IMR-90 (cell line): ENCODE data around the gene GJA4. TPM values are rescaled to one million over a fixed set of nuclear protein-coding genes. Genes with fewer than 3 reads are reported as not detected.

Source experiments
- ATAC-seq: fragments of 200-7000 bp; cut with Tn5 transposase; 2 replicates; pipeline ENCODE4 v1.9.1; 2020; ENCODE audit warnings: low read depth, mild to moderate bottlenecking, moderate library complexity
- BruUV-seq: library from RNA; stranded (reverse); fragments of 400-500 nt; replicated peaks from 2 replicates; lab custom pipeline; 2021; lab: Mats Ljungman, UMichigan
- CTCF ChIA-PET: fragments of 300-600 bp; formaldehyde crosslinking; extraction: SDS; loops from one replicate; lab custom pipeline; 2021; ENCODE audit warnings: antibody characterized with exemption; lab: Yijun Ruan, JAX
- POLR2A ChIA-PET: fragments of 300-600 bp; sonication (Branson Sonifier 250); formaldehyde crosslinking; loops from one replicate; lab custom pipeline; 2022; ENCODE audit warnings: antibody characterized with exemption; ENCODE audit not compliant: unreplicated experiment; lab: Charles Lee
- DNase-seq: peaks from one replicate; pipeline ENCODE4 v3.0.0; 2013
- H2AFZ ChIP-seq: replicated peaks from 2 replicates; pipeline ENCODE3; 2013; ENCODE audit warnings: low read length, mild to moderate bottlenecking; ENCODE audit not compliant: poor library complexity
- H2AK5ac ChIP-seq: 2 replicates; pipeline ENCODE4 v1.6.1; 2013; ENCODE audit warnings: low read depth, low read length, inconsistent platforms
- H2AK9ac ChIP-seq: replicated peaks from 2 replicates; pipeline ENCODE3; 2013; ENCODE audit warnings: mild to moderate bottlenecking, low read depth, low read length, moderate library complexity; ENCODE audit not compliant: poor library complexity
- H2BK120ac ChIP-seq: 2 replicates; pipeline ENCODE4 v1.6.1; 2013; ENCODE audit warnings: low read depth, low read length, inconsistent platforms
- H2BK15ac ChIP-seq: 3 replicates; pipeline ENCODE4 v1.6.1; 2013; ENCODE audit warnings: low read depth, low read length, inconsistent platforms
- H2BK20ac ChIP-seq: 2 replicates; pipeline ENCODE4 v1.6.1; 2013; ENCODE audit warnings: low read depth, mild to moderate bottlenecking, inconsistent platforms, low read length, moderate library complexity
- H2BK5ac ChIP-seq: 2 replicates; pipeline ENCODE4 v1.6.1; 2013; ENCODE audit warnings: mild to moderate bottlenecking, low read depth, low read length, inconsistent platforms; ENCODE audit not compliant: poor library complexity, severe bottlenecking
- H3K14ac ChIP-seq: replicated peaks from 2 replicates; pipeline ENCODE4 v1.6.1; 2013; ENCODE audit warnings: low read depth, low read length, inconsistent platforms
- H3K18ac ChIP-seq: 2 replicates; pipeline ENCODE4 v1.6.1; 2013; ENCODE audit warnings: low read depth, low read length, control low read depth
- H3K23ac ChIP-seq: 2 replicates; pipeline ENCODE4 v1.6.1; 2013; ENCODE audit warnings: low read depth, low read length, inconsistent platforms
- H3K27ac ChIP-seq: 2 replicates; pipeline ENCODE4 v1.5.1; 2013; ENCODE audit warnings: mild to moderate bottlenecking, control low read depth, low read length; ENCODE audit not compliant: insufficient read depth
- H3K27me3 ChIP-seq: 2 replicates; pipeline ENCODE4 v1.6.1; 2013; ENCODE audit warnings: low read length; ENCODE audit not compliant: control insufficient read depth, insufficient read depth
- H3K36me3 ChIP-seq: 2 replicates; pipeline ENCODE4 v1.6.1; 2013; ENCODE audit warnings: low read length, mixed read lengths; ENCODE audit not compliant: control insufficient read depth, insufficient read depth
- H3K4ac ChIP-seq: 2 replicates; pipeline ENCODE4 v1.6.1; 2013; ENCODE audit warnings: low read depth, low read length, inconsistent platforms
- H3K4me1 ChIP-seq: 2 replicates; pipeline ENCODE4 v1.6.1; 2013; ENCODE audit warnings: low read length, mixed read lengths; ENCODE audit not compliant: control insufficient read depth, insufficient read depth
- H3K4me2 ChIP-seq: 2 replicates; pipeline ENCODE4 v1.6.1; 2013; ENCODE audit warnings: low read depth, mild to moderate bottlenecking, control low read depth, low read length, moderate library complexity
- H3K4me3 ChIP-seq: 2 replicates; pipeline ENCODE4 v1.5.1; 2013; ENCODE audit warnings: low read depth, mild to moderate bottlenecking, control low read depth, low read length, moderate library complexity; ENCODE audit not compliant: insufficient read depth
- H3K56ac ChIP-seq: 2 replicates; pipeline ENCODE4 v1.6.1; 2013; ENCODE audit warnings: low read length, inconsistent platforms; ENCODE audit not compliant: insufficient read depth; ENCODE audit errors: extremely low read depth
- H3K79me1 ChIP-seq, 2 experiments: 2 replicates each; pipeline ENCODE4 v1.6.1; 2013; ENCODE audit warnings: low read length in 2 of 2, inconsistent platforms in 1 of 2, low read depth in 1 of 2
- H3K9ac ChIP-seq: 2 replicates; pipeline ENCODE4 v1.6.1; 2013; ENCODE audit warnings: low read depth, low read length, control low read depth
- H3K9me1 ChIP-seq: 2 replicates; pipeline ENCODE4 v1.6.1; 2013; ENCODE audit warnings: low read length, inconsistent platforms; ENCODE audit not compliant: insufficient read depth
- H3K9me3 ChIP-seq: 2 replicates; pipeline ENCODE4 v1.6.1; 2013; ENCODE audit warnings: low read length; ENCODE audit not compliant: control insufficient read depth, insufficient read depth
- H4K20me1 ChIP-seq: 2 replicates; pipeline ENCODE4 v1.6.1; 2013; ENCODE audit warnings: low read length, inconsistent platforms; ENCODE audit not compliant: insufficient read depth
- H4K5ac ChIP-seq: 2 replicates; pipeline ENCODE4 v1.6.1; 2013; ENCODE audit warnings: mild to moderate bottlenecking, low read depth, low read length, control low read depth
- H4K8ac ChIP-seq, 2 experiments: 2 replicates each; pipeline ENCODE4 v1.6.1; 2013; ENCODE audit warnings: low read depth in 2 of 2, low read length in 2 of 2, control low read depth in 1 of 2, inconsistent platforms in 1 of 2
- H4K91ac ChIP-seq: 2 replicates; pipeline ENCODE4 v1.6.1; 2013; ENCODE audit warnings: low read depth, low read length, inconsistent platforms; ENCODE audit not compliant: insufficient read depth
- BHLHE40 ChIP-seq: fragments of 150-350 bp; IDR thresholded peaks from 2 replicates; pipeline ENCODE4 v1.6.1; 2016; ENCODE audit warnings: mild to moderate bottlenecking, low read depth, low read length
- NFE2L2 ChIP-seq: fragments of 150-350 bp; IDR thresholded peaks from 2 replicates; pipeline ENCODE4 v1.6.1; 2016; ENCODE audit warnings: low read depth, mild to moderate bottlenecking, low read length
- SMC3 ChIP-seq: fragments of 150-350 bp; IDR thresholded peaks from 2 replicates; pipeline ENCODE4 v1.6.1; 2016; ENCODE audit warnings: low read depth, mild to moderate bottlenecking, antibody characterized with exemption, low read length, moderate library complexity
- WGBS, 2 experiments: methylation state at CpG; one replicate each; pipeline versions ENCODE4 v1.1.5 to v1.1.7; 2013; ENCODE audit warnings: missing lambda C conversion rate in 2 of 2; ENCODE audit not compliant: insufficient read length in 1 of 2; ENCODE audit errors: extremely low coverage in 2 of 2; 5-methylcytosine and 5-hydroxymethylcytosine counted together
- dilution Hi-C: fragments of 300-500 bp; cut with HindIII; formaldehyde crosslinking; loops from one replicate; pipeline ENCODE4 v1.14.3; 2018; ENCODE audit warnings: low sequenced_read_pairs; ENCODE audit not compliant: unreplicated experiment
- in situ Hi-C: fragments of 300-500 bp; cut with MboI; formaldehyde crosslinking; loops from 3 replicates; pipeline ENCODE4 v1.14.3; 2019; ENCODE audit warnings: low sequenced_read_pairs, inconsistent platforms, mixed read lengths
- intact Hi-C: fragments of 100-400 bp; cut with micrococcal nuclease; formaldehyde crosslinking; loops from 2 replicates; pipeline ENCODE4 v1.10.0; 2022
- polyA plus RNA-seq, 3 experiments: library from polyadenylated mRNA; depleted of rRNA; stranded (reverse); fragments of >200 nt; gene quantifications; 2 replicates each; pipeline ENCODE4 v1.2.3, GENCODE V29; 2012; ENCODE audit warnings: low replicate concordance in 1 of 3
- total RNA-seq: library from RNA; depleted of rRNA; stranded (reverse); fragments of >200 nt; gene quantifications from 2 replicates; pipeline ENCODE4 v1.2.3, GENCODE V29; 2012
- TF ChIP-seq, protein P1 (sequence below): conservative IDR thresholded peaks from 2 replicates; pipeline ENCODE4 v1.5.1; 2012; ENCODE audit warnings: mild to moderate bottlenecking, low read depth, low read length, improper control_type of control experiment

Gene GJA4
- total and polyA plus RNA-seq, 2 of the 4 experiments (the other 2 are of a cell fraction): not detected

DNA sequence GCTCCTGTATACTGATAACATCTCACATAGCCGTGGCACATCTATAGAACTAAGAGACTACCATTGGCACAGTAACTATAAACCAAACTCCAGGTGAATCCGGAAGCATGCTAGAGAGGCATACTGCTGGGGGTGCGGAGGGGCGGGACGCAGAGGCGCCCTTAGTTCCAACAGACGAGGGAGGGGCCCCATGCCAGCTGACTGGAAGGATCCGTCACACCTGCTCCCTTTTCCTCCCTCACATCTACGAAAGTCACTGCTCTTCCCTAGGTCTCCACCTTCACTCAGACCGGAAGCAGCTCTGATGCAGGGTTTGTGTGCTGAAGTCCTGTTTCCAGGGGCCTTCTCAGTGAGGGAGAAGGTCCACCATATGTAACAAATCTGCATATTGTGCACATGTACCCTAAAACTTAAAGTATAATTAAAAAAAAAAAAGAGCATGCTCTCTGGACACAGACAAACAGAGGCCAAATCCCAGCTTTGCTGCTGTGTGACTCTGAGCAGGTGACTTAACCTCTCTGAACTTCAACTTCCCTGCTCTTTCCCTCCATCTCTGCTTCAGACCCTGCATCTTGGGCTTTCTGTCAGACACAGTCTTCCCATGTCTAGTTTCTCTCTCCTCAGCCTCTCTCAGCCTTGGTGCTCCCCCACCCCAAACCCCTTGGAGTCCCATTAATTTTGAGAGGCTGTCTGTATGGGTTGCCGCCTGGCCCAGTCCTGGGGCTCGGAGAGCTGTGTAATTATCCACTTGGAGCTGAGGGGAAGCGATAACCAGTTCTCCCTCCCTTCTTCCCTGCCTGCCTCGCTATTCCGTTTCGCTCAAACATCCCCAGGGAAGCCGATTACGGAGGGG is 45.8 kb upstream of the GJA4 start:
- ATAC-seq: no peak

More for the DNA sequence above, 45.8 kb upstream of the GJA4 start:
- BruUV-seq: no TSS peak
- H3K4me1 ChIP-seq: no peaks in the 10 kb centered on the region
- H3K27me3 ChIP-seq: peaks cover 2% of the 10 kb centered on the region; the same call in 1 of the 2 replicates
- H3K4me3 ChIP-seq: no peak overlapping the region
- DNase-seq: no peak
- no peak overlapping the region for H3K14ac ChIP-seq
- no peak overlapping the region for H3K18ac ChIP-seq
- no peak overlapping the region for H2BK5ac ChIP-seq
- H3K9ac ChIP-seq: no peak overlapping the region
- dilution Hi-C loops: no loop called here
- H3K9me3 ChIP-seq: no peaks in the 10 kb centered on the region
- H3K4me2 ChIP-seq: no peak overlapping the region
- H3K4ac ChIP-seq: no peak overlapping the region
- H2BK120ac ChIP-seq: no peak overlapping the region
- H4K91ac ChIP-seq: no peak overlapping the region
- H2BK15ac ChIP-seq: no peak overlapping the region
- H2AFZ ChIP-seq: no peak overlapping the region
- H3K9me1 ChIP-seq: no peaks in the 10 kb centered on the region
- no peak overlapping the region for H2BK20ac ChIP-seq
- TF ChIP-seq BHLHE40: no peak
- no peak for TF ChIP-seq NFE2L2
- no peak for TF ChIP-seq SMC3
- TF ChIP-seq, protein P1, sequence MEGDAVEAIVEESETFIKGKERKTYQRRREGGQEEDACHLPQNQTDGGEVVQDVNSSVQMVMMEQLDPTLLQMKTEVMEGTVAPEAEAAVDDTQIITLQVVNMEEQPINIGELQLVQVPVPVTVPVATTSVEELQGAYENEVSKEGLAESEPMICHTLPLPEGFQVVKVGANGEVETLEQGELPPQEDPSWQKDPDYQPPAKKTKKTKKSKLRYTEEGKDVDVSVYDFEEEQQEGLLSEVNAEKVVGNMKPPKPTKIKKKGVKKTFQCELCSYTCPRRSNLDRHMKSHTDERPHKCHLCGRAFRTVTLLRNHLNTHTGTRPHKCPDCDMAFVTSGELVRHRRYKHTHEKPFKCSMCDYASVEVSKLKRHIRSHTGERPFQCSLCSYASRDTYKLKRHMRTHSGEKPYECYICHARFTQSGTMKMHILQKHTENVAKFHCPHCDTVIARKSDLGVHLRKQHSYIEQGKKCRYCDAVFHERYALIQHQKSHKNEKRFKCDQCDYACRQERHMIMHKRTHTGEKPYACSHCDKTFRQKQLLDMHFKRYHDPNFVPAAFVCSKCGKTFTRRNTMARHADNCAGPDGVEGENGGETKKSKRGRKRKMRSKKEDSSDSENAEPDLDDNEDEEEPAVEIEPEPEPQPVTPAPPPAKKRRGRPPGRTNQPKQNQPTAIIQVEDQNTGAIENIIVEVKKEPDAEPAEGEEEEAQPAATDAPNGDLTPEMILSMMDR: no peak
- H2AK5ac ChIP-seq: no peak overlapping the region
- WGBS, 2 experiments: no CpG with 5 or more reads among the region's 18 CpGs
- H3K23ac ChIP-seq: no peak overlapping the region
- H3K27ac ChIP-seq: no peak overlapping the region
- H4K20me1 ChIP-seq: no peaks in the 10 kb centered on the region
- ChIA-PET POLR2A (interaction anchor here (0.7 kb wide), 1 partner anchor 103 kb away, joined by 3 read pairs; no protein-coding TSS in a partner anchor), CTCF (no interaction called here)
- intact Hi-C loops: no loop called here
- in situ Hi-C loops: loop anchor here (10.0 kb wide), 1 partner anchor 1112 kb away; no protein-coding TSS in a partner anchor
- no peak overlapping the region for H3K56ac ChIP-seq
- no peak overlapping the region for H2AK9ac ChIP-seq
- no peak overlapping the region for H4K8ac ChIP-seq
- no peaks in the 10 kb centered on the region for H3K79me1 ChIP-seq
- H3K36me3 ChIP-seq: no peaks in the 10 kb centered on the region
- H4K5ac ChIP-seq: no peak overlapping the region
